Measurements from ENCODE around the gene PGAP6. TPM values are rescaled to one million over a fixed set of nuclear protein-coding genes. Genes with fewer than 3 reads are reported as not detected.
A peak's percentile ranks its signal among the peaks of the same experiment; 100 is the strongest.

The PGAP6 gene
- total and polyA plus RNA-seq, 2 experiments from 2014 or later: 133 to 205 TPM

- Histone ChIP-seq H3K27me3 (no peaks in the 10 kb centered on the region), H3K4me1 (ENCODE audit: insufficient read depth) (peaks cover 24% of the 10 kb centered on the region), H3K9me3 (ENCODE audit: low read depth) (no peaks in the 10 kb centered on the region), H4K20me1 (ENCODE audit: insufficient read depth, poor library complexity, severe bottlenecking) (peaks cover 33% of the 10 kb centered on the region), H3K4me2 (peak overlapping the region; percentile 96), H3K4me3 (peak overlapping the region; percentile 44), H3K9me2 (replicated peaks; ENCODE audit: insufficient read depth) (no peaks in the 10 kb centered on the region), H3K36me3 (replicated peaks; ENCODE audit: insufficient read depth, low read depth) (no peaks in the 10 kb centered on the region), H2AFZ (no peak overlapping the region), H3K27ac (no peak overlapping the region), H3K79me2 (peaks cover 57% of the 10 kb centered on the region)
- DNase-seq (ENCODE audit: low spot score): no peak
- TF ChIP-seq EZH2phosphoT487 (IDR thresholded peaks at IDR 0.05; ENCODE audit: low read depth, severe bottlenecking, unreplicated experiment) (no peak), CTCF (IDR thresholded peaks at IDR 0.05; ENCODE audit: poor library complexity) (no peak), EZH2 (IDR thresholded peaks at IDR 0.05; ENCODE audit: borderline replicate concordance) (no peak)
- 13% methylated on average over 9 of the region's 13 CpGs for WGBS (ENCODE audit: low lambda C conversion rate, missing lambda C conversion rate)
These were observed 45.1 kb upstream of the PGAP6 start for GRCh38 chr16:426906-427249.

GRCh38 chr16:426115-426905, 44.5 kb upstream of the PGAP6 start:
- WGBS (ENCODE audit: low lambda C conversion rate, missing lambda C conversion rate): 0% methylated on average over 38 of the region's 97 CpGs
- Histone ChIP-seq H3K4me3 (peak overlapping the region; percentile 44), H4K20me1 (ENCODE audit: insufficient read depth, poor library complexity, severe bottlenecking) (peaks cover 28% of the 10 kb centered on the region), H3K27me3 (no peaks in the 10 kb centered on the region), H2AFZ (no peak overlapping the region), H3K36me3 (replicated peaks; ENCODE audit: insufficient read depth, low read depth) (no peaks in the 10 kb centered on the region), H3K4me1 (ENCODE audit: insufficient read depth) (peaks cover 24% of the 10 kb centered on the region), H3K9me2 (replicated peaks; ENCODE audit: insufficient read depth) (no peaks in the 10 kb centered on the region), H3K27ac (no peak overlapping the region), H3K4me2 (peak overlapping the region; percentile 96), H3K9me3 (ENCODE audit: low read depth) (no peaks in the 10 kb centered on the region), H3K79me2 (peaks cover 51% of the 10 kb centered on the region)
- TF ChIP-seq EZH2 (IDR thresholded peaks at IDR 0.05; ENCODE audit: borderline replicate concordance) (no peak), CTCF (IDR thresholded peaks at IDR 0.05; ENCODE audit: poor library complexity) (no peak), EZH2phosphoT487 (IDR thresholded peaks at IDR 0.05; ENCODE audit: low read depth, severe bottlenecking, unreplicated experiment) (no peak)
- DNase-seq (ENCODE audit: low spot score): peak; percentile 36

GRCh38 chr16:425740-426114, 43.9 kb upstream of the PGAP6 start:
- Histone ChIP-seq H3K27ac (peak overlapping the region; percentile 89), H3K79me2 (peaks cover 46% of the 10 kb centered on the region), H3K4me3 (peak overlapping the region; percentile 69), H3K27me3 (no peaks in the 10 kb centered on the region), H3K36me3 (replicated peaks; ENCODE audit: insufficient read depth, low read depth) (no peaks in the 10 kb centered on the region), H3K9me3 (ENCODE audit: low read depth) (no peaks in the 10 kb centered on the region), H3K9me2 (replicated peaks; ENCODE audit: insufficient read depth) (no peaks in the 10 kb centered on the region), H3K4me1 (ENCODE audit: insufficient read depth) (peaks cover 24% of the 10 kb centered on the region), H2AFZ (peak overlapping the region; percentile 98), H3K4me2 (peak overlapping the region; percentile 96), H4K20me1 (ENCODE audit: insufficient read depth, poor library complexity, severe bottlenecking) (peaks cover 27% of the 10 kb centered on the region)
- peak; percentile 58 for DNase-seq (ENCODE audit: low spot score)
- no peak for TF ChIP-seq EZH2phosphoT487 (IDR thresholded peaks at IDR 0.05; ENCODE audit: low read depth, severe bottlenecking, unreplicated experiment)
- TF ChIP-seq EZH2 (IDR thresholded peaks at IDR 0.05; ENCODE audit: borderline replicate concordance): no peak
- 1% methylated on average over 14 of the region's 63 CpGs for WGBS (ENCODE audit: low lambda C conversion rate, missing lambda C conversion rate)

GRCh38 chr16:425082-425718, 43.4 kb upstream of the PGAP6 start, which contains the start of gene RAB11FIP3:
RAB11FIP3 (plus strand) TSS chr16:425649; CDS start chr16:426007, 358 bp downstream.
- H4K20me1 ChIP-seq (ENCODE audit: insufficient read depth, poor library complexity, severe bottlenecking): peaks cover 27% of the 10 kb centered on the region
- no peaks in the 10 kb centered on the region for H3K9me3 ChIP-seq (ENCODE audit: low read depth)
- H3K4me3 ChIP-seq: peak within 1 kb of the TSS; percentile 69
- peak within 1 kb of the TSS; percentile 89 for H3K27ac ChIP-seq
- H3K4me1 ChIP-seq (ENCODE audit: insufficient read depth): peaks cover 24% of the 10 kb centered on the region
- H3K4me2 ChIP-seq: peak within 1 kb of the TSS; percentile 96
- peak within 1 kb of the TSS; percentile 98 for H2AFZ ChIP-seq
- no peaks in the 10 kb centered on the region for H3K9me2 ChIP-seq (replicated peaks; ENCODE audit: insufficient read depth)
- DNase-seq (ENCODE audit: low spot score): peak; percentile 87
- no peaks in the 10 kb centered on the region for H3K27me3 ChIP-seq
- 2% methylated on average over 52 of the region's 77 CpGs for WGBS (ENCODE audit: low lambda C conversion rate, missing lambda C conversion rate)
- peaks cover 40% of the 10 kb centered on the region for H3K79me2 ChIP-seq
- no peaks in the 10 kb centered on the region for H3K36me3 ChIP-seq (replicated peaks; ENCODE audit: insufficient read depth, low read depth)
- peak; percentile 44 for TF ChIP-seq CTCF (IDR thresholded peaks at IDR 0.05; ENCODE audit: poor library complexity)
- no peak for TF ChIP-seq EZH2 (IDR thresholded peaks at IDR 0.05; ENCODE audit: borderline replicate concordance)
- no peak for TF ChIP-seq EZH2phosphoT487 (IDR thresholded peaks at IDR 0.05; ENCODE audit: low read depth, severe bottlenecking, unreplicated experiment)

All from hepatocyte (in vitro differentiated cells).